Measurements from ENCODE around the gene TMEM82. TPM values are rescaled to one million over a fixed set of nuclear protein-coding genes. Genes with fewer than 3 reads are reported as not detected.

Gene TMEM82
- total RNA-seq, 1 donor from 2014 or later: not detected

GRCh38 chr1:15736038-15736891, 6.0 kb upstream of the TMEM82 start, which contains the start of gene SLC25A34:
SLC25A34 (plus strand) TSS chr1:15736258; CDS start chr1:15736486, 228 bp downstream.
- no peak for DNase-seq

GRCh38 chr1:15736892-15737261, 5.4 kb upstream of the TMEM82 start:
- DNase-seq: no peak

GRCh38 chr1:15737324-15738319, 4.7 kb upstream of the TMEM82 start:
- DNase-seq: no peak

GRCh38 chr1:15738416-15739113, 3.7 kb upstream of the TMEM82 start:
- no peak for DNase-seq

- DNase-seq: no peak
Observed at GRCh38 chr1:15739259-15739658, 3.0 kb upstream of the TMEM82 start.

- DNase-seq: no peak
Observed at GRCh38 chr1:15739745-15740144, 2.6 kb upstream of the TMEM82 start.

GRCh38 chr1:15740924-15741850, 1.1 kb upstream of the TMEM82 start:
- DNase-seq: no peak

GRCh38 chr1:15744122-15744679, 1.9 kb downstream of the TMEM82 start:
- DNase-seq: no peak

GRCh38 chr1:15747378-15747777, 5.1 kb downstream of the TMEM82 start:
- no peak for DNase-seq

GRCh38 chr1:15748264-15748663, 6.0 kb downstream of the TMEM82 start:
- DNase-seq: no peak

GRCh38 chr1:15748690-15749398, 6.5 kb downstream of the TMEM82 start:
- DNase-seq: no peak

- no peak for DNase-seq
Observed at GRCh38 chr1:15749399-15750291, 7.3 kb downstream of the TMEM82 start.

- DNase-seq: no peak
Observed at GRCh38 chr1:15750924-15751323, 8.6 kb downstream of the TMEM82 start.

GRCh38 chr1:15751717-15752116, 9.4 kb downstream of the TMEM82 start:
- DNase-seq: no peak

- no peak for DNase-seq
Observed at GRCh38 chr1:15753776-15754175, 11.5 kb downstream of the TMEM82 start.

GRCh38 chr1:15755021-15755645, 12.8 kb downstream of the TMEM82 start:
- DNase-seq: no peak

GRCh38 chr1:15755646-15756040, 13.3 kb downstream of the TMEM82 start:
- DNase-seq: no peak

Measured in skin of body (tissue), 2 donors.